Measurements from ENCODE around the gene TSPAN16. TPM values are rescaled to one million over a fixed set of nuclear protein-coding genes. Genes with fewer than 3 reads are reported as not detected.
A peak's percentile ranks its signal among the peaks of the same experiment; 100 is the strongest.

TSPAN16 gene
- total and polyA plus RNA-seq, 2 donors (not counting 3 experiments of a cell fraction or from before 2014, with no cell fraction given), result not detected

DNA sequence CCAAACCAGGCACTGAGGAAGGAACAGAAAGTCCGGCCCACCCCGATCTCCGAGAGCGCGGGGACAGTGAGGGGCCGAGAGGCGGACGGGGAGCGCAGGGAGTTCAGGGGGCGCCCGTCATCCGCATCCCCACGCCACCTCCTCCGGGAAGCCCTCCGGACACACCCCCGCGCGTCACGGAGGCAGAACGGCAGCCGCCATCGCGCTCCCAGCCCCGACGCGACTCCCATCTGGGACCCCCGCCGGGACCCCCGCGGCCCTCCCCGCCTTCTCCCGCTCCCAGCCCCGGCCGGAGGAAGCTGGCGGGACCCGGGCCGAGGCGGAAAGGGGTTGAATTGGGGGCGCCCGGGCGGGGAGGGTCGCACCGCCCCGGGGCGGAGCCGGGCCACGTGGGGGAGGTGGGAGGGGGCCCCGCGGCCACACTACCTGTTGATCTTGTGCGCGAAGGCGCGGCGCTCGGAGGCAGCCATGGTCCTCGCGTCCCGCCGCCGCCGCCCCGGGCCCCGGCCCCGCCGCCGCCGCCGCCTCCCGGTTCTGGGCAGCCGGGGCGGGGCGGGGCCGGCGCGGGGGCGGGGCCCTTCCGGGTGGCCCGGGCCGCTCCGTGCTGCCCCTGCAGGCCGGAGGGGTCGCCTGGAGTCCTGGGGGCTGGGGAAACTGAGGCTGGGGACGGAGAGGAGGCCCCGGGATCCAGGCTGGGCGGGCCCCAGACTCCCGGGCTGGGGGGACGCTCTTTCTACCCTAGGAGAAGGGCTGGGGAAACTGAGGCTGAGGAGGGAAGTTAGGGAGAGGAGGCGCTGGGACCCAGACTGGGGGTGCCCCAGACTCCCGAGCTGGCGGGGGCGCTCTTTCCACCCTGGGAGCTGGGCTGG is 33.8 kb upstream of the TSPAN16 start, which contains the start of gene DOCK6:
Gene DOCK6, minus strand, starts transcription at position 554 of the 869 bp plus-strand sequence. Its CDS starts 84 bp downstream, at position 470.
- no peaks in the 10 kb centered on the region for H3K9me1 ChIP-seq (replicated peaks; ENCODE audit: control insufficient read depth, extremely low read depth, insufficient read depth, low read length)
- H3K27me3 ChIP-seq (ENCODE audit: control insufficient read depth in 2 of 2, insufficient read depth in 2 of 2, low read length in 2 of 2), result no peaks in the 10 kb centered on the region
- H3K4me3 ChIP-seq (replicated peaks in 1 of 3; ENCODE audit: insufficient read depth in 1 of 3, low read depth in 1 of 3, low read length in 3 of 3), result peak within 1 kb of the TSS; percentile 56 to 79 (median 57)
- peak within 1 kb of the TSS; percentile 70 for H3K27ac ChIP-seq (ENCODE audit: insufficient read depth, low read depth, low read length)
- no peaks in the 10 kb centered on the region for H3K9me3 ChIP-seq (replicated peaks; ENCODE audit: control insufficient read depth, insufficient read depth, low read length)
- intact Hi-C loops (cut with micrococcal nuclease), result no loop called here
- POLR2A ChIA-PET, result no interaction called here
- BruUV-seq (replicated peaks), result no TSS peak
- H3K36me3 ChIP-seq (ENCODE audit: control insufficient read depth in 2 of 2, extremely low read depth in 1 of 2, insufficient read depth in 2 of 2, low read length in 2 of 2), result no peaks in the 10 kb centered on the region
- peak within 1 kb of the TSS; percentile 64 for H3K4me2 ChIP-seq (ENCODE audit: insufficient read depth, low read length)
- TF ChIP-seq POLR2AphosphoS5 (IDR thresholded peaks at IDR 0.05; ENCODE audit: insufficient read depth, low read depth, low read length), result peak; percentile 23
- no peak for TF ChIP-seq JUN (IDR thresholded peaks at IDR 0.05; ENCODE audit: borderline replicate concordance, insufficient read depth, insufficient read length, low read depth)
- no peak for TF ChIP-seq GATA2 (IDR thresholded peaks at IDR 0.05; ENCODE audit: insufficient read depth, insufficient read length, low read depth, low read length)
- TF ChIP-seq, protein P1, sequence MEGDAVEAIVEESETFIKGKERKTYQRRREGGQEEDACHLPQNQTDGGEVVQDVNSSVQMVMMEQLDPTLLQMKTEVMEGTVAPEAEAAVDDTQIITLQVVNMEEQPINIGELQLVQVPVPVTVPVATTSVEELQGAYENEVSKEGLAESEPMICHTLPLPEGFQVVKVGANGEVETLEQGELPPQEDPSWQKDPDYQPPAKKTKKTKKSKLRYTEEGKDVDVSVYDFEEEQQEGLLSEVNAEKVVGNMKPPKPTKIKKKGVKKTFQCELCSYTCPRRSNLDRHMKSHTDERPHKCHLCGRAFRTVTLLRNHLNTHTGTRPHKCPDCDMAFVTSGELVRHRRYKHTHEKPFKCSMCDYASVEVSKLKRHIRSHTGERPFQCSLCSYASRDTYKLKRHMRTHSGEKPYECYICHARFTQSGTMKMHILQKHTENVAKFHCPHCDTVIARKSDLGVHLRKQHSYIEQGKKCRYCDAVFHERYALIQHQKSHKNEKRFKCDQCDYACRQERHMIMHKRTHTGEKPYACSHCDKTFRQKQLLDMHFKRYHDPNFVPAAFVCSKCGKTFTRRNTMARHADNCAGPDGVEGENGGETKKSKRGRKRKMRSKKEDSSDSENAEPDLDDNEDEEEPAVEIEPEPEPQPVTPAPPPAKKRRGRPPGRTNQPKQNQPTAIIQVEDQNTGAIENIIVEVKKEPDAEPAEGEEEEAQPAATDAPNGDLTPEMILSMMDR (IDR thresholded peaks at IDR 0.05; ENCODE audit: extremely low read depth in 1 of 2, insufficient read depth in 1 of 2, low read depth in 1 of 2, low read length in 2 of 2), result peak; percentile 23 to 49
- no peak for TF ChIP-seq EZH2 (IDR thresholded peaks at IDR 0.05; ENCODE audit: borderline replicate concordance, low read depth, low read length, severe bottlenecking)
- TF ChIP-seq POLR2A (IDR thresholded peaks at IDR 0.05; ENCODE audit: low read depth, low read length), result no peak
- dilution Hi-C loops (cut with MboI; ENCODE audit: extremely low pct_ligation_motif_present, low sequenced_read_pairs), result no loop called here
- peak within 1 kb of the TSS; percentile 78 for H3K9ac ChIP-seq (replicated peaks; ENCODE audit: extremely low read depth, insufficient read depth, low read length)
- peaks cover 35% of the 10 kb centered on the region for H3K79me2 ChIP-seq (ENCODE audit: control insufficient read depth, insufficient read depth, low read length)
- H4K20me1 ChIP-seq (replicated peaks; ENCODE audit: control insufficient read depth, extremely low read depth, insufficient read depth, low read length), result no peaks in the 10 kb centered on the region
- CTCF ChIA-PET, result interaction anchor here (1.0 to 1.2 kb wide), 2 partner anchors 19 to 21 kb away, joined by 3 read pairs; no protein-coding TSS in a partner anchor
- peaks cover 27% of the 10 kb centered on the region for H3K4me1 ChIP-seq (ENCODE audit: control insufficient read depth, extremely low read depth, insufficient read depth, low read length)
- DNase-seq (ENCODE audit: low read depth, low spot score), result no peak
- FAIRE-seq, result peak; percentile 64
- peak within 1 kb of the TSS; percentile 28 for H2AFZ ChIP-seq (ENCODE audit: low read depth, low read length)
